HCT116 (cell line): ENCODE results near the gene ARHGEF19. TPM values are rescaled to one million over a fixed set of nuclear protein-coding genes. Genes with fewer than 3 reads are reported as not detected.

Experiments used
- ATAC-seq: fragments of 200-7000 bp; cut with Tn5 transposase; 2 replicates; pipeline ENCODE4 v1.9.1; 2020; ENCODE audit warnings: mild to moderate bottlenecking, moderate library complexity
- BruUV-seq: library from RNA; stranded (reverse); fragments of 400-500 nt; replicated peaks from 2 replicates; lab custom pipeline; 2021; lab: Mats Ljungman, UMichigan
- CTCF ChIA-PET: fragments of 300-600 bp; sonication (Branson Sonifier 250); formaldehyde crosslinking; loops from one replicate; lab custom pipeline; 2021; ENCODE audit warnings: antibody characterized with exemption; lab: Charles Lee
- POLR2A ChIA-PET: fragments of 300-600, 350-600 bp; sonication (Branson Sonifier 250); formaldehyde crosslinking; loops from one replicate; lab custom pipeline; 2021; ENCODE audit warnings: antibody characterized with exemption; lab: Charles Lee
- RAD21 ChIA-PET, 2 experiments: fragments of 300-600 bp; sonication (Branson Sonifier 250); formaldehyde crosslinking; loops; one replicate each; lab custom pipeline; 2023; ENCODE audit warnings: low total read pairs in 2 of 2; ENCODE audit not compliant: uncharacterized antibody in 2 of 2, unreplicated experiment in 2 of 2, low non-redundant PET in 1 of 2; lab: Charles Lee
- DNase-seq: peaks from one replicate; pipeline ENCODE4 v3.0.0-alpha.2; 2010; ENCODE audit warnings: low read depth, low spot score
- H2AFZ ChIP-seq: fragments of 200-600 bp; shearing (Covaris generic), sonication (generic); 2 replicates; pipeline ENCODE4 v1.6.1; 2017; ENCODE audit warnings: low read depth, mixed run types, mixed read lengths, antibody characterized with exemption, low read length; ENCODE audit not compliant: poor library complexity, severe bottlenecking
- H3K27ac ChIP-seq: 2 replicates; pipeline ENCODE4 v1.5.1; 2012; ENCODE audit warnings: low read depth, low read length
- H3K27me3 ChIP-seq: fragments of 200-600 bp; sonication (generic); 2 replicates; pipeline ENCODE4 v1.6.1; 2016; ENCODE audit warnings: mixed run types, low read length, mixed read lengths; ENCODE audit not compliant: insufficient read depth
- H3K36me3 ChIP-seq, 2 experiments: fragments of 200-500 bp in 1 of 2; fragments of 200-600 bp in 1 of 2; sonication (Bioruptor generic) in 1 of 2; sonication (generic) in 1 of 2; 2 replicates each; pipeline versions ENCODE4 v1.5.1 to v1.6.1; 2014 to 2016; ENCODE audit warnings: low read length in 2 of 2, inconsistent platforms in 1 of 2, mixed read lengths in 1 of 2, mixed run types in 1 of 2; ENCODE audit not compliant: insufficient read depth in 2 of 2, control insufficient read depth in 1 of 2
- H3K4me1 ChIP-seq, 2 experiments: fragments of 200-600 bp in 1 of 2; sonication (generic) in 1 of 2; 2 replicates each; pipeline versions ENCODE4 v1.5.1 to v1.6.1; 2012 to 2017; ENCODE audit warnings: low read length in 2 of 2, inconsistent platforms in 1 of 2, mild to moderate bottlenecking in 1 of 2, mixed read lengths in 1 of 2, mixed run types in 1 of 2, moderate library complexity in 1 of 2; ENCODE audit not compliant: insufficient read depth in 2 of 2, control insufficient read depth in 1 of 2
- H3K4me2 ChIP-seq: fragments of 200-600 bp; sonication (generic); 2 replicates; pipeline ENCODE4 v1.6.1; 2017; ENCODE audit warnings: mixed run types, low read length, mixed read lengths
- H3K4me3 ChIP-seq, 2 experiments: fragments of 200-600 bp in 1 of 2; sonication (generic) in 1 of 2; replicated peaks in 1 of 2; 2 replicates each; pipeline ENCODE4 v1.5.1; 2011 to 2016; ENCODE audit warnings: low read length in 2 of 2, control low read depth in 1 of 2, low read depth in 1 of 2, mild to moderate bottlenecking in 1 of 2, mixed read lengths in 1 of 2, mixed run types in 1 of 2
- H3K79me2 ChIP-seq: fragments of 200-600 bp; sonication (generic); 2 replicates; pipeline ENCODE4 v1.6.1; 2017; ENCODE audit warnings: mild to moderate bottlenecking, mixed run types, low read length, moderate library complexity, mixed read lengths; ENCODE audit not compliant: insufficient read depth
- H3K9ac ChIP-seq: fragments of 200-600 bp; sonication (generic); 2 replicates; pipeline ENCODE4 v1.6.1; 2016; ENCODE audit warnings: low read length, mixed read lengths
- H3K9me2 ChIP-seq: fragments of 200-600 bp; sonication (generic), shearing (Covaris generic); 2 replicates; pipeline ENCODE4 v1.6.1; 2017; ENCODE audit warnings: mixed run types, mild to moderate bottlenecking, moderate library complexity; ENCODE audit not compliant: insufficient read depth
- H3K9me3 ChIP-seq, 2 experiments: fragments of 200-500 bp in 1 of 2; fragments of 200-600 bp in 1 of 2; sonication (Bioruptor generic) in 1 of 2; sonication (generic) in 1 of 2; 2 replicates each; pipeline ENCODE4 v1.6.1; 2014 to 2017; ENCODE audit warnings: low read length in 2 of 2, mixed read lengths in 2 of 2, inconsistent platforms in 1 of 2, low read depth in 1 of 2, mild to moderate bottlenecking in 1 of 2, mixed run types in 1 of 2, moderate library complexity in 1 of 2; ENCODE audit not compliant: control insufficient read depth in 1 of 2, insufficient read depth in 1 of 2
- H4K20me1 ChIP-seq: fragments of 200-600 bp; sonication (generic), shearing (Covaris generic); 2 replicates; pipeline ENCODE4 v1.6.1; 2017; ENCODE audit warnings: mixed run types, mild to moderate bottlenecking, moderate library complexity; ENCODE audit not compliant: insufficient read depth
- CBX3 ChIP-seq: IDR thresholded peaks from 2 replicates; pipeline ENCODE4 v1.6.1; 2012; ENCODE audit warnings: low read depth
- EGR1 ChIP-seq: IDR thresholded peaks from 2 replicates; pipeline ENCODE4 v1.6.1; 2012; ENCODE audit warnings: low read depth
- ELF1 ChIP-seq: IDR thresholded peaks from 2 replicates; pipeline ENCODE4 v1.6.1; 2012; ENCODE audit warnings: low read depth, borderline replicate concordance
- EZH2phosphoT487 ChIP-seq: fragments of 200-600 bp; IDR thresholded peaks from 2 replicates; pipeline ENCODE4 v1.6.1; 2018; ENCODE audit warnings: antibody characterized with exemption, borderline replicate concordance
- JUND ChIP-seq: IDR thresholded peaks from 2 replicates; pipeline ENCODE4 v1.6.1; 2012
- RAD21 ChIP-seq: IDR thresholded peaks from 2 replicates; pipeline ENCODE4 v1.6.1; 2012; ENCODE audit warnings: low read depth, mild to moderate bottlenecking
- SP1 ChIP-seq: IDR thresholded peaks from 2 replicates; pipeline ENCODE4 v1.6.1; 2012; ENCODE audit warnings: low read depth
- SRF ChIP-seq: IDR thresholded peaks from 2 replicates; pipeline ENCODE4 v1.6.1; 2012; ENCODE audit warnings: low read depth
- TCF7L2 ChIP-seq: IDR thresholded peaks from 2 replicates; pipeline ENCODE4 v1.7.0; 2011; ENCODE audit warnings: borderline replicate concordance, inconsistent platforms; ENCODE audit not compliant: insufficient read depth, insufficient read length; ENCODE audit errors: extremely low read depth
- YY1 ChIP-seq: IDR thresholded peaks from 2 replicates; pipeline ENCODE4 v1.6.1; 2011; ENCODE audit warnings: low read length, low read depth, moderate library complexity, mild to moderate bottlenecking; ENCODE audit not compliant: insufficient replicate concordance; ENCODE audit errors: extremely low read depth
- ZFX ChIP-seq: fragments of 450-650 bp; IDR thresholded peaks from 2 replicates; pipeline ENCODE4 v1.6.1; 2017
- ZNF274 ChIP-seq: fragments of 200-500 bp; sonication (Bioruptor generic); IDR thresholded peaks from 2 replicates; pipeline ENCODE4 v1.6.1; 2014; ENCODE audit warnings: mild to moderate bottlenecking, low read depth, low read length, inconsistent platforms
- intact Hi-C: fragments of 100-400 bp; cut with micrococcal nuclease; formaldehyde crosslinking; loops from 2 replicates; pipeline ENCODE4 v1.10.0; 2022
- total RNA-seq: library from RNA; stranded (reverse); gene quantifications from one replicate; pipeline ENCODE4 v1.2.1, GENCODE V29; 2021; ENCODE audit not compliant: unreplicated experiment
- TF ChIP-seq, protein P1 (sequence below): IDR thresholded peaks from 2 replicates; pipeline ENCODE4 v1.6.1; 2011; ENCODE audit warnings: mild to moderate bottlenecking, low read length, moderate library complexity; ENCODE audit not compliant: insufficient replicate concordance; ENCODE audit errors: extremely low read depth
- TF ChIP-seq, protein P2 (sequence below): IDR thresholded peaks from 2 replicates; pipeline ENCODE4 v1.6.1; 2012
- TF ChIP-seq, protein P3 (sequence below), 3 experiments: fragments of 200-600 bp in 1 of 3; sonication (generic) in 1 of 3; IDR thresholded peaks in 2 of 3; conservative IDR thresholded peaks in 1 of 3; 2 replicates each; pipeline ENCODE4 v1.5.1; 2012 to 2017; ENCODE audit warnings: low read depth in 2 of 3, low read length in 2 of 3, antibody characterized with exemption in 1 of 3, borderline replicate concordance in 1 of 3, control low read depth in 1 of 3, mild to moderate bottlenecking in 1 of 3, mixed read lengths in 1 of 3, mixed run types in 1 of 3, moderate library complexity in 1 of 3; ENCODE audit not compliant: insufficient read depth in 1 of 3
- TF ChIP-seq, protein P4 (sequence below): IDR thresholded peaks from 2 replicates; pipeline ENCODE4 v1.6.1; 2012

Gene ARHGEF19
- total RNA-seq, 1 experiment from 2014 or later: 59.7 TPM

DNA sequence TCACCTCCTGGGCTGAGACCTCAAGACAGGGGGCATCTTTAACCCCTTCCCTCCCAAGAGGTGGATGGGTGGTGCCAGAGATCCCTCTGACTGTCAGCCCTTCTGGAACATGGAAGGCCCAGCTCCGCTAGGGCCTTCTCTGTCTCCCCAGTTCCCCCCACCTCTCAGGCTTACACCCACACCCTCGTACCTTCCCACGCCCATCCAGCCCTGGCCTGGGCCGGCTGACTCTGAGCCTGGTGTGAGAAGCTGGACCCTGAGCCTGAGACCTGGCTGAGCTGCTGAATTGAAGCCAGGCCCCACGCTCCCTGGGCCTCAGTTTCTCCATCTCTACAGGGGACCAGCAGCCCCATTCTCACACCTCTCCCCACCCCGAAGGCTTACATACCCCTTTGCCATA, 61.9 kb downstream of the ARHGEF19 start:
- peak overlapping the region; percentile 85 for H3K4me2 ChIP-seq
- peak overlapping the region; percentile 99 for H3K9ac ChIP-seq
- ChIA-PET POLR2A (interaction anchor here (1.6 kb wide), 1 partner anchor 14 kb away, joined by 3 read pairs; no protein-coding TSS in a partner anchor), RAD21 (interaction anchor here in 1 of 2 experiments (0.8 kb wide), 1 partner anchor 72 kb away, joined by 3 read pairs; no protein-coding TSS in a partner anchor), CTCF (no interaction called here)
- TF ChIP-seq, protein P1, sequence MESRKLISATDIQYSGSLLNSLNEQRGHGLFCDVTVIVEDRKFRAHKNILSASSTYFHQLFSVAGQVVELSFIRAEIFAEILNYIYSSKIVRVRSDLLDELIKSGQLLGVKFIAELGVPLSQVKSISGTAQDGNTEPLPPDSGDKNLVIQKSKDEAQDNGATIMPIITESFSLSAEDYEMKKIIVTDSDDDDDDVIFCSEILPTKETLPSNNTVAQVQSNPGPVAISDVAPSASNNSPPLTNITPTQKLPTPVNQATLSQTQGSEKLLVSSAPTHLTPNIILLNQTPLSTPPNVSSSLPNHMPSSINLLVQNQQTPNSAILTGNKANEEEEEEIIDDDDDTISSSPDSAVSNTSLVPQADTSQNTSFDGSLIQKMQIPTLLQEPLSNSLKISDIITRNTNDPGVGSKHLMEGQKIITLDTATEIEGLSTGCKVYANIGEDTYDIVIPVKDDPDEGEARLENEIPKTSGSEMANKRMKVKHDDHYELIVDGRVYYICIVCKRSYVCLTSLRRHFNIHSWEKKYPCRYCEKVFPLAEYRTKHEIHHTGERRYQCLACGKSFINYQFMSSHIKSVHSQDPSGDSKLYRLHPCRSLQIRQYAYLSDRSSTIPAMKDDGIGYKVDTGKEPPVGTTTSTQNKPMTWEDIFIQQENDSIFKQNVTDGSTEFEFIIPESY: no peak
- no peak for TF ChIP-seq SP1
- TF ChIP-seq RAD21: no peak
- TF ChIP-seq JUND: no peak
- TF ChIP-seq ZNF274: no peak
- no peak for TF ChIP-seq TCF7L2
- TF ChIP-seq, protein P2, sequence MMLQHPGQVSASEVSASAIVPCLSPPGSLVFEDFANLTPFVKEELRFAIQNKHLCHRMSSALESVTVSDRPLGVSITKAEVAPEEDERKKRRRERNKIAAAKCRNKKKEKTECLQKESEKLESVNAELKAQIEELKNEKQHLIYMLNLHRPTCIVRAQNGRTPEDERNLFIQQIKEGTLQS: no peak
- TF ChIP-seq SRF: no peak
- TF ChIP-seq ZFX: no peak
- TF ChIP-seq CBX3: no peak
- TF ChIP-seq ELF1: no peak
- TF ChIP-seq, protein P3, sequence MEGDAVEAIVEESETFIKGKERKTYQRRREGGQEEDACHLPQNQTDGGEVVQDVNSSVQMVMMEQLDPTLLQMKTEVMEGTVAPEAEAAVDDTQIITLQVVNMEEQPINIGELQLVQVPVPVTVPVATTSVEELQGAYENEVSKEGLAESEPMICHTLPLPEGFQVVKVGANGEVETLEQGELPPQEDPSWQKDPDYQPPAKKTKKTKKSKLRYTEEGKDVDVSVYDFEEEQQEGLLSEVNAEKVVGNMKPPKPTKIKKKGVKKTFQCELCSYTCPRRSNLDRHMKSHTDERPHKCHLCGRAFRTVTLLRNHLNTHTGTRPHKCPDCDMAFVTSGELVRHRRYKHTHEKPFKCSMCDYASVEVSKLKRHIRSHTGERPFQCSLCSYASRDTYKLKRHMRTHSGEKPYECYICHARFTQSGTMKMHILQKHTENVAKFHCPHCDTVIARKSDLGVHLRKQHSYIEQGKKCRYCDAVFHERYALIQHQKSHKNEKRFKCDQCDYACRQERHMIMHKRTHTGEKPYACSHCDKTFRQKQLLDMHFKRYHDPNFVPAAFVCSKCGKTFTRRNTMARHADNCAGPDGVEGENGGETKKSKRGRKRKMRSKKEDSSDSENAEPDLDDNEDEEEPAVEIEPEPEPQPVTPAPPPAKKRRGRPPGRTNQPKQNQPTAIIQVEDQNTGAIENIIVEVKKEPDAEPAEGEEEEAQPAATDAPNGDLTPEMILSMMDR (IDR thresholded peaks at IDR 0.05 in 2 of 3, conservative IDR thresholded peaks at IDR 0.05 in 1 of 3; ENCODE audit: borderline replicate concordance in 1 of 3, insufficient read depth in 1 of 3, low read depth in 2 of 3, low read length in 2 of 3): no peak
- TF ChIP-seq, protein P4, sequence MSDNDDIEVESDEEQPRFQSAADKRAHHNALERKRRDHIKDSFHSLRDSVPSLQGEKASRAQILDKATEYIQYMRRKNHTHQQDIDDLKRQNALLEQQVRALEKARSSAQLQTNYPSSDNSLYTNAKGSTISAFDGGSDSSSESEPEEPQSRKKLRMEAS: no peak
- TF ChIP-seq YY1: no peak
- no peak for TF ChIP-seq EZH2phosphoT487
- no peak for TF ChIP-seq EGR1
- peaks cover 75 to 90% of the 10 kb centered on the region in 2 experiments for H3K4me1 ChIP-seq
- H3K27me3 ChIP-seq: no peaks in the 10 kb centered on the region
- peaks cover 27% of the 10 kb centered on the region; the same call in 1 of the 2 replicates for H4K20me1 ChIP-seq
- no peak overlapping the region for H2AFZ ChIP-seq
- H3K4me3 ChIP-seq: no peak overlapping the region
- intact Hi-C loops: no loop called here
- no peak for ATAC-seq
- peak overlapping the region; percentile 100 for H3K27ac ChIP-seq
- no peak for DNase-seq
- H3K9me2 ChIP-seq: no peaks in the 10 kb centered on the region
- H3K36me3 ChIP-seq: peaks cover 11 to 71% of the 10 kb centered on the region in 2 experiments; a peak in 3 of 4 replicates
- BruUV-seq: no TSS peak
- peaks cover 100% of the 10 kb centered on the region for H3K79me2 ChIP-seq
- H3K9me3 ChIP-seq: no peaks in the 10 kb centered on the region
